Ecto neural progenitor cell (in vitro differentiated cells): ENCODE data around the gene PDE8A.
"Not testable (repeated sequence)": the region's sequence is repeated elsewhere in the genome, so short reads cannot be mapped to it uniquely, and the experiment has no call there.

Experiments used
- DNase-seq: peaks from one replicate; pipeline ENCODE4 v3.0.0-alpha.2; 2018; ENCODE audit warnings: low spot score

PDE8A gene

DNA sequence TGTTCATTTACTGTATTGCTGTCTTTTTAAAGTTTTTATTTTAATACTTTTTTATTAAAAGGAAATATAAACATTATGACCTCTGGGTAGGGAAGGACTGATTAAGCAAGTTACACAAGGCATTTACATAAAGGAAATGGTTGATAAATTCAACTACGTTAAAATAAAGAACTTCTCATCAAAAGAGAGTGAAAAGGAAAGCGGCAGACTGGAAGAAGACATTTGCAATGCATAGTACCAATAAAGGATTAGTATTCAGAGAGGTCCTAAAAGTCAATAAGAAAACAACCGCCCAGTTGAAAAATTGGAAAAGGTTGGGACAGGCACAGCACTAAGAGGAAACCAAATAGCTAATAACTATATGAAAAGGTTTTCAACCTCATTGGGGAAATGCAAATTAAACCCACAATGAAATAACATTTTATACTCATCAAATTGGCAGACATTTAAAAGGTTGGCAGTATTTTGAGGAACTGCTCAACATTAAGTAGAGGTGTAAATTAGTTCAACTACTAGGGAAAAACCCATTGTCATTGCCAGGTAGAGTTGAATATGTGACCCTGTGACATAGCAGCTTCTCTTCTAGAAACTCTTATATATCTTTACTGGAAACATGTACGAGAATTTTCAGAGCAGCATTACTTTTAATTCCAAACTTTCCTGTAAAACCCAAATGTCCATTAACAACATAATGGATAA lies 9.5 kb downstream of the PDE8A start:
- DNase-seq: no peak

GRCh38 chr15:84992157-84992944 lies 10.7 kb downstream of the PDE8A start:
- DNase-seq: no peak

- DNase-seq: no peak
Measured at GRCh38 chr15:84996055-84996454, 14.4 kb downstream of the PDE8A start.

DNA sequence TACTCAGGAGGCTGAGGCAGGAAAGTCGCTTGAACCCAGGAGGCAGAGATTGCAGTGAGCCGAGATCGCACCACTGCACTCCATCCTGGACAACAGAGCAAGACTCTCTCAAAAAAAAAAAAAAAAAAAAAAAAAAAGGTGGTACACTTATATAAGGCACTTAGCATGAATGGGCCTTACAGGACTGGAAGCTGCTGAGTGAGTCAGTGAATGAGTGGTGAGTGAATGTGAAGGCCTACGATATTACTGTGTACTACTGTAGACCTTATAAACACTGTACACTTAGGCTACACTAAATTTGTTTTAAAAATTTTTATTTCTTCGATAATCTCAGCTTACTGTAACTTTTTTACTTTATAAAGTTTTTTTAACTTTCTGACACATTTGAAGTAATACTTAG lies 15.1 kb downstream of the PDE8A start:
- not testable (repeated sequence) for DNase-seq

DNA sequence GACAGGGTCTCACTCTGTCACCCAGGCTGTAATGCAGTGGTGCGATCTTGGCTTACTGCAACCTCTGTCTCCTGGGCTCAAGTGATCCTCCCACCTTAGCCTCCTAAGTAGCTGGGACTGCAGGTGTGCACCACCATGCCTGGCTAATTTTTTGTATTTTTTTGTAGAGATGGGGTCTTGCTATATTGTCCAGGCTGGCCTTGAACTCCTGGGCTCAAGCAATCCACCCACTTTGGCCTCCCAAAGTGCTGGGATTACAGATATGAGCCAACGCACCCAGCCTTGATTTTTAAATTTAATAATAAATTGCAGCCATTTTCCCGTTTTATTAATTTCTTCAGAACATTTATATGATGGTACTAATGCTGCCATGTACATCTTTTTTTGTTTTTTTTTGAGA lies 15.6 kb downstream of the PDE8A start:
- DNase-seq: not testable (repeated sequence)

GRCh38 chr15:85000189-85000864 lies 18.7 kb downstream of the PDE8A start:
- no peak for DNase-seq

GRCh38 chr15:85000937-85001336 lies 19.3 kb downstream of the PDE8A start:
- no peak for DNase-seq

DNA sequence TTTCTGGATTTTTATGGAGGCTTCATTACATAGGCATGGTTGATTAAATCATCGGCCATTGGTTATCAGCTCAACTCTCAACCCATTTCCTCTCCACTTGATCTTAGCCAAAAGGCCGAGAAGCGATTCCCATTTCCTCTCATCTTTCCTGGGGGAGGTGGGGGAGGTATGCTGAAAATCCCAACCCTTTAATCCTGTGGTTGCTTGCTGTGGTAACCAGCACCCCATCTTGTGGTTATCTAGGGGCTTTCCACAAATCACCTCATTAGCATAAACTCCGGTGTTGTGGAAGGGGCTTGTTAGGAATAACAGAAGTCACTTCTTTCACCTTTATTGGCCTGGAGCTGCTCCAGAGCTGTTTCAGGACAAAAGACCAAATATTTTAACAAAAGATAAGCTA lies 20.9 kb downstream of the PDE8A start:
- no peak for DNase-seq

DNA sequence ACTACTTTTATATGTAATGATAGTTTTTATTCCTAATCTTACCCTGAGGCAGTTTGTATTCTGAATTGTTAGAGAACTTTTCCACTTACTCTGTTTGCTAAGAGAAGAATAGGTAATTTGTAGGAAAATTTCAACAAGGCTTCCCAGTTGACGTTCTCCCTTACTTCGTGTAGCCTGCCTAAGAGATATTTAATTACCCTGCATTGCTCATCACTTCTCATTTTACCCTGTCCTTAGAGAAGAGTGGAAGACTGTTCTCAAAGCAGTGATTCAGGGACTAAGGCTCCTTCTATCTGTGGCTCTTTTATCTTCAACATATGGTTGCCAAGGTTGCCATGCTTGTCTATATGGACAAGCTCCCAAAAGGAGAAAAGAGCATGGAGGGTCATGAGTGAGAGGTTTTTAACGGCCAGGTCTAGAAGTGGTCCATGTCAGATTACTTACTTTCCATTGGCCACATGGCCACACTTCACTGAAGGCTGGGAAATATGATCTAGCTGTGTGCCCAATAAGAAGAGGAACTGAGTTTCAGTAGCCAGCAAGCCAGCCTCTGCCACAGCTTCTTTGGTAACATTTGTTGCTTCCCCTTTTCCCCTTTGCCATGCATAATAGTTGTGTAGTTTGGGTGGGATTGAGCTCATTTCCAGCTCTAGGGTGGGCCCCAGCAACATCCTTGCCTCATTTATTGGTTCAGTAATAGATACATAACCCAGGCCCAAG lies 22.1 kb downstream of the PDE8A start:
- DNase-seq: no peak

DNA sequence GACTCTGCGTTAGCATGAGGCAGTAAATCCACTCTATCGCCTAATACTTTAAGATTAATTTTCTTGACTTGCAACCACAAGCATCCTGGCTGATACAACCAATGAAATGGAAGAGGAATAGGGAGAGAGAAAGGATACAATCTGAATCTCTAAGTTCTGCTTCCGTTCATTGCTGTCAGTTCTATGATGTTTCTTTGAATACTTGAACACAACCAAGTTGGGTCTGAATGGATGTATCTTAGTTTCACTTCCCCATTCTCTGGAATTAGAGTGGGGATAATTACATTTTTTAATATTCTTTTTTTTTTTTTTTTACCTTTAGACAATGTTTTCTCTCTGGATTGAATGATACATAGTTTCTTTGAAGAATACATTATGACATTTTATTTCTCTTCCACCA lies 22.9 kb downstream of the PDE8A start:
- no peak for DNase-seq

- no peak for DNase-seq
Measured at GRCh38 chr15:85005319-85005718, 23.7 kb downstream of the PDE8A start.

- DNase-seq: no peak
Measured at GRCh38 chr15:85005746-85006145, 24.1 kb downstream of the PDE8A start.

GRCh38 chr15:85006201-85006600 lies 24.5 kb downstream of the PDE8A start:
- no peak for DNase-seq

DNA sequence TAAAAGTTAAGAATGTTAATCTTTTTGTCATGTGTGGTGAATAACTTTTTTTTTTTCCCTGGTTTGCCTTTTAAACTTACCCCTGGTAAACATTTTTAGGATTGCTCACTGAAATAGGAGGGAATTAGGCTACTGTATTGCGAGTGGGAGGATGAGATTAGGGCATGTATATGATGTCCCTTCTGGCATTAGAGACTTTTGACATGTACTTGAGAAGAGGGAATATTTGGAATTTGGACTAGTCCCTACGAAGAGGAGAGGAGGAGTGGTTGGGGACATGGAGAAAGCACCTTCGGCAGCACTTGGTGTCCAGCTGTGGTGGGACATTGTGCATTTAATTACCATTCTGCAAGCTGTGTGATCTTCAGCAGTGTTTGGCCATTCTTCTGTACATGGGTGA lies 25.0 kb downstream of the PDE8A start:
- no peak for DNase-seq

DNA sequence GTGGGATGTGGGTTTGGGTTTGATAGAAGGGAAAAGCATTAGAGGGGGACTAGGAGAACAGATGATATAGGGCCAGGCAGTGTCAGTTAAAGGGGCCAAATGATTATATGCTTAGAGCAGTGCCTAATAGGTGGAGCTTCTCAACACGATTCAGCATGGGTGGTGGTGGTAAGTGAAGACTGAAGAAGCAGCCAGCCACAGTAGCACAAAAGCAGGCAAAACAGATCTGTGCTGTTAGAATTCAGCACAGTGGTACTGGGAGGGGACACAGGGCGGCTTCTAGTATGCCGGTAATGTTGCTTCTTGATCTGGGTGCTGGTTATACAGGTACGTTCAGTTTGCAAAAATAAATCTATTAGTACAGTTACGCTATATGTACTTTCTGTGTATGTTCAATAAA lies 25.5 kb downstream of the PDE8A start:
- DNase-seq: no peak

- DNase-seq: no peak
Measured at GRCh38 chr15:85007741-85008397, 26.2 kb downstream of the PDE8A start.

DNA sequence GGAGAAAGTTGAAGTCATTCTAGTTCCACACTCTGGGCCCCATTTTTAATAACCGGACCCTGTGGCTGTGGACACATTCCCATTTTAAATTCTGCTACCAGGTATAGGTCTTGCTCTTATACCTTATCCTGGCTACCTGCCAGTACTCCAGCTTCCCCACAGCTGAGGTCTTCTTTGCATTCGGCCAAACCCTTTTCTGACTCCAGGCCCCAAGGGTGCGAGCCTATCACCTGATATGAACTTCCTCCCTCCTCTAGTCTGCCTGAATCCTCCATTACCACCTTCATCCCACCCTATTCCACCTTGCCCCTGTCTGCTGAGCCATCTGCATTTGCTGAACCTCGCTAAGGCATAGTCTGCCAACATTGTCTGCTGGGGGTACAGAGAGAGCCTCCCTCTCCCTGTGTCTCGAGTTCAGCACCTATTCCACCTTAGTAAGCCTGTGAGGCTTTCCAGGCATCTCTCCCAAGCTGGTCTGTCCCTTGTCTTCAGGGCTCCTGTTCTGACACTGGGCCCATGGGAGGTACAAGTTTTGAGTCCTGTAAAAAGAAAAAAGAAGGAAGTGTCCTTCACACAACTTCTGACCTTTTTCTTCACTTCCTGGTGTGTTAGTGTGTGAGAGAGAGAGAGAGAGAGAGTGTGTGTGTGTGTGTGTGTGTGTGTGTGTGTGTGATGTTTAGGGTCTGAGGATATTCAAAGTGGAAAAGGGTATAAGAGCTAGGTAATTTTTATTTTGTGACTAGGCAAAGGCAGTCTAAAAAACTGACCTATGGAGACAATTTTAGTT lies 27.0 kb downstream of the PDE8A start:
- DNase-seq: no peak

GRCh38 chr15:85009435-85009834 lies 27.8 kb downstream of the PDE8A start:
- no peak for DNase-seq

- no peak for DNase-seq
Measured at GRCh38 chr15:85010071-85010385, 28.4 kb downstream of the PDE8A start.

- no peak for DNase-seq
Measured at GRCh38 chr15:85010386-85011159, 28.9 kb downstream of the PDE8A start.
